ENCODE measurements around the gene DDX43.
"Not testable (repeated sequence)": the region's sequence is repeated elsewhere in the genome, so short reads cannot be mapped to it uniquely, and the experiment has no call there.

Gene DDX43

DNA sequence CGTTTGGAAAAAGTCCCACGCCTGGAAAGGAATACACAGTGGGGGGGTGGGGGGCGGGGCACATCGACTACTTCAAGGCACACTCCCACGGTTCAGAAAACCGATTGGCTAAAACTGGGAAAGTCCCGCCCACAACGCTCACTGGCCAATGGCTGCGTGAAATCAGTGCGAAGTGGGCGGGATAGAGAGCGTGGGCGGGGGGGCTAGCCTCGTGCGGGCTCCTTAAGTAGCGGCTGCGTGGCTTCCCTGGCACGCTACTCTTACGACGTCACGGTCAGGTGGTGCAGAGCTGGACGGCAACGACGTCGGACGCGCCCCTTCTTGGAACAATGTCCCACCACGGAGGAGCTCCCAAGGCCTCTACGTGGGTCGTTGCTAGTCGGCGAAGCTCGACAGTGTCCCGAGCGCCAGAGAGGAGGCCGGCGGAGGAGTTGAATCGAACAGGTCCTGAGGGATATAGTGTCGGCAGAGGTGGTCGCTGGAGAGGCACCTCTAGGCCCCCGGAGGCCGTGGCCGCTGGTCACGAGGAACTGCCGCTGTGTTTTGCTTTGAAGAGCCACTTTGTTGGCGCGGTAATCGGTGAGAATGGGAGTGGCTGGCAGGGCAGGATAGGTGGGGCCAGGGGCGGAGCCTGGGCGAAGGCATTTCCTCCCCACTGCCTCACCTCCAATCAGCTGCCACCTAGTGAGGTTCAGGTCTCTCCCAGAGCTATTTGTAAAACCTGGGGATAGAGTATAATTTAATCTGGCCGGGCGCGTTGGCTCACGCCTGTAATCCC is at the start of gene DDX43:
DDX43 (plus strand) TSS at position 252 of the 778 bp plus-strand sequence; CDS start at position 330, 78 bp downstream.
- no peak for DNase-seq (ENCODE audit: low read depth)

DNA sequence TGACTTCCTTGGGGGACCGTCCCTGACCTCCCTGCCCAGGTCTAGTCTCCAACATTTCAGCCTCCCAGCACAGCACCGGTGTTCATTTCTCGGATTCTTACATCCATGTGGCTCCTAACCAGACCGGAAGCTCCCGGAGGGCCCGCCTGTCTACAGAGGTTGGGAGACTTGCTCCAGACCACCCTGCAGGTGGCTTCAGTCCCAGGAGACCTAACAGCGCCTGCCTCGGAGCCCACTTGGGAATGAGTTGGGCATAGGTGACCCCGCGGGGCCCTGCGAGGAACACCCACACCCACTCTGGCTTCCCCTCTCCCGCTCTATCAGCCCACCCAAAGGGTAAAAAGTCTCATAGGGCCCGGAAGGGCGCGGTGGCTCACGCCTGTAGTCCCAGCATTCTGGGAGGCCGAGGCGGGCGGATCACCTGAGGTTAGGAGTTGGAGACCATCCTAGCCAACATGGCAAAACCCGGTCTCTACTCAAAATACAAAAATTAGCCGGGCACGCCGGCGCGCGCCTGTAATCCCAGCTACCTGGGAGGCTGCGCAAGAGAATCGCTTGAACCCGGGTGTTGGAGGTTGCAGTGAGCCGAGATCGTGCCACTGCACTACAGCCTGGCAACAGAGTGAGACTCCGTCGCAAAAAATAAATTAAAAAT is 46.0 kb upstream of the DDX43 start:
- DNase-seq (ENCODE audit: low read depth), result no peak

DNA sequence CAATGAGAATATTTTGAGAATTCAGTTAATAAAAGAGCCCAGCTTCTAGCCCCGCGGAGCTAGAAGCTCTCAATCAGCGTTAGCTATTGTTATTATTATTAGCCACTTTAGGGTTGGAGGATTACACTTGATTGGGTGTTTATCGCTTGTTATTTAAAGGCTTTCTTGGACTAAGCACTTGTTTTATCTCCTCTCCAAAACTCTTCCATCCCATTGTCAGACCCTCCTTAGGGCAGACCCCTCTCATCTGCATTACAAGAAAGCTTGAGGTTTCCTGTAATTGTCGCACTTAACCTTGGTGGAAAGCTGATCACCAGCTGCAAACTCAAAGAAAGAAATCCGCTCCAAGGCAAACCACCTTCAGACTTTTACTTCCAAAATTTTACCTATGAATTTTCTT is 45.3 kb upstream of the DDX43 start:
- DNase-seq (ENCODE audit: low read depth), result no peak

DNA sequence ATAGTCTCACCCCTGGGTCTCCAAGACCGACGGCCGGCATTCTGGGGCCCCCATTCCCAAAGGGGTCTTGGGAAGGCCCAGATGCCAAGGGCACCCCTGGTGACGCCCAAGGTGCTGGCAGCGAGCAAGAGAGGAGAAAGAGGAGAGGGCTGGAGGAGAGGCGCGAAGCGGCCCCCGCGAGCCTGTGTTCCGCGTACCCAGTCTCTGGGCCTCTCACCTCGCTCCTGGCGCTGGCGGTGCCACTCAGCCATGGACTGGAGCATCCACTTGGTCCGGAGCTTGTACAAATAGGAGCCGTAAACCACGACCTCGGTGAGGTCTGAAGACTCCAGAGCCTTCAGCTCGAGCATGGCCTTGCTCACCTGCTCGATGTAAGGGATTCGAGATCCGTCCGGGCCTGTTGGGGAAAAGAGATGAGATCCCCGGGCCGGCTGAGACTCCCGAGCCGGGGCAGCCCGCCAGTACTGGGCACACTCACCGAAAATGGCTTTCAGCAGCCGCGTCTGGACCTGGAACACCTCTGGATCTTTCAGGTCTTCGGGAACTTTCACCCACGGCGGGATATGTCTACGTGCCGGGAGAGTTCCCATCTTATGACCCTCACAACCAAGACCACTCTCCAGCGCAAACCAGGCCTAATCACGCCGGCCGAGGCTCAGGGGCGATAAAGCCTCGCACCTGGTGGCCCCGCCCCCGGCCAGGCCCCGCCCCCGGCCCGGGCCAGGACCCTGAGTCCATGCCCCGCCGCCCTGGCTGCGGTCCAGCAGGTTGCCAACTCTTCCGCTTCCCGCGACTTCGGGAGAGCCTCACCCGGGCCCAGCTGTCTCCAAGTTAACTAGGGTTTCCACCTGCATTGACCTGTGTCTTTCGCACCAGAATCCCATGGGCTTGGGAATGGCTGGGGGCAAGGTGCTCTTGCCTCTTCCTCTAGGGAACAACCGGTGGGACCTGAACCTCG is 40.7 kb upstream of the DDX43 start, which contains the start of gene DPPA5:
DPPA5 (minus strand) TSS at position 641 of the 958 bp plus-strand sequence; CDS start at position 590, 51 bp downstream.
- no peak for DNase-seq (ENCODE audit: low read depth)

DNA sequence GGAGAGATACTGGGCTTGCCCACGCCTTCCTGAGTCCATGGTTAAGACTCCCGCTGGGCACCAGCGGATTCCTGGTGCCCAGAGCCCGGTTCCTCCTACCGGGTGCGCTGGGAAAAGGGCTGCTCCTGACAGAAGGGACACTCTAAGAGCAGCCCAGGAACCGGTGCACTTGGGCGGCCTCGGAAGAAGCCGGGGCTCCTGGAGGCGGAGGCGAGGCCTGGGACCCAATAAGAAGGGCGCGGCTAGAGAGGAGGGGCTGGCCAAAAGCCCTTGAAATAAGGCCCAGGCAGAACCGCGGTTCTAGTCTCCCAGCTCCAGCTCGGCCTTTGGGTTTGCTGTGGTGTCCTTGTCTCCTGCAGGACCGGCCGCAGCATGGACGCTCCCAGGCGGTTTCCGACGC is 32.3 kb upstream of the DDX43 start, which contains the start of gene KHDC3L:
KHDC3L (plus strand) TSS at position 301 of the 400 bp plus-strand sequence; CDS start at position 373, 72 bp downstream.
- DNase-seq (ENCODE audit: low read depth), result no peak

DNA sequence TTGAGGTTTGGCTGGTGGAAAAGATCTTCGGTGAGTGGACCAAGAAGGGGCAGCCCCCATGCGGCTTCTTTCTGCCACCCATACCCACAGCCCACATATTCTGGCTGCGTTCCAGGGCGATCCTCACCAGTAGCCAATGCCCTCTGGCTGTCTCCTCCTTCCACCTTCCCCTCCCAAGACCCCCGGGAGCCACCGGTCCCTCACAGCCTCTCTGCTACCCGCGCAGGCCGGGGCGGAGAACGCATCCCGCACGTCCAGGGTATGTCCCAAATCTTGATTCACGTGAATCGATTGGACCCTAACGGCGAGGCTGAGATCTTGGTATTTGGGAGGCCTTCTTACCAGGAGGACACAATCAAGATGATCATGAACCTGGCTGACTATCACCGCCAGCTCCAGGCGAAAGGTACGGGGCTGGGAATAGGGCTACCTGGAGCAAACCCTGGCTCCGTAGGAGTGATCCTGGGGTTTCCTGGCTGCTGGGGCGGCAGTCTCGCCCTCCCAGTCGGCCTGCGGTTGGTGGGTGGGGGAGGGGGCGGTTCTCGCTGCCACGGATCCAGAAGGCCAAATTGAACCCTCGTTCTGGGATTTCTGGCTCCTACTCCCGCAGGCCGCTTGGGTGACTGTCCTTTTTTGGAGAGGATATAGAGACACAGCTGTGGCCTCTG is 31.6 kb upstream of the DDX43 start:
- no peak for DNase-seq (ENCODE audit: low read depth)

DNA sequence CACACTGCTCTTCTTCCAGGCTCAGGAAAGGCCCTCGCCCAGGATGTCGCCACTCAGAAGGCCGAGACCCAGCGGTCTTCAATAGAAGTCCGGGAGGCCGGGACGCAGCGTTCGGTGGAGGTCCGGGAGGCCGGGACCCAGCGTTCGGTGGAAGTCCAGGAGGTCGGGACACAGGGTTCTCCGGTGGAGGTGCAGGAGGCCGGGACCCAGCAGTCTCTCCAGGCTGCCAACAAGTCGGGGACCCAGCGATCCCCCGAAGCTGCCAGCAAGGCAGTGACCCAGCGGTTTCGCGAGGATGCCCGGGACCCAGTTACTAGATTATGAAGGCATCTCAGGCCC is 31.1 kb upstream of the DDX43 start:
- no peak for DNase-seq (ENCODE audit: low read depth)

DNA sequence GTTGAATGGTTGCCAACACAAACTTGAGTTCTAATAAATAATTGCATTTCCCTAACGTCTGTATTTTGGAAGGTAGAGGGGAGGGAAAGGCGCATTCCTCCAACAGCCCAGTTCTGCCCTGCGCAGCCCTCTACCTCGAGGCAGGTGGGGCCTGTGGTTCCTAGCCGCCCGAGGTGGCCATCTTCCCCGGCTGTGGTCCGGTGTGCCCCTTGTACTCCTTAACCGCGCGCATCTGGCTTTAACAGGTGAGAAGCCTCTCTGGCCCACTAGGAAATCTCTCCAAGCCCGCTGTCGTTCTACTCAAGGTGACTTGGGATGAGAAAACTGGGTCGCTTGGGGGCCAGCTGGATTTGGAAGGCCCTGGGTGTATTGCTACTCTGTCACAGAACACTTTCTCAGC is 30.5 kb upstream of the DDX43 start:
- DNase-seq (ENCODE audit: low read depth), result no peak

DNA sequence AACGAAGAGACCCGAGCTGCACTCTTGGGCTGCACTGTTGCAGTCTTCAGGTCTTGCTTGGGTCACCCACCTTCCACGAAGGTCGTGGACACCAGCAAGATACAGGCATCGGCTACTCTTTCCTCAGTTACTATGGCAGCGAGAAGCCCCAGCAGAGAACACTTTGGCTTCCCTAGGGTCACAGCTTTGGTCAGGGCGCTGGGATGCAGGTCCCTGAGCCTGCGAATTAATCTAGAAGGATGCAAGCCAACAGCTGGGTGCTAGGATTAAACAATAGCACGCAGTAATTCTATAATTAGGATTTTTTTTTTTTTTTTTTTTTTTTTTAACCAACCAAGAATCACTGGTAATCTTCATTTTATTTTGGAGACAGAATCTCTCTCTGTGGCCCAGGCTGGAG is 30.1 kb upstream of the DDX43 start:
- DNase-seq (ENCODE audit: low read depth), result no peak

DNA sequence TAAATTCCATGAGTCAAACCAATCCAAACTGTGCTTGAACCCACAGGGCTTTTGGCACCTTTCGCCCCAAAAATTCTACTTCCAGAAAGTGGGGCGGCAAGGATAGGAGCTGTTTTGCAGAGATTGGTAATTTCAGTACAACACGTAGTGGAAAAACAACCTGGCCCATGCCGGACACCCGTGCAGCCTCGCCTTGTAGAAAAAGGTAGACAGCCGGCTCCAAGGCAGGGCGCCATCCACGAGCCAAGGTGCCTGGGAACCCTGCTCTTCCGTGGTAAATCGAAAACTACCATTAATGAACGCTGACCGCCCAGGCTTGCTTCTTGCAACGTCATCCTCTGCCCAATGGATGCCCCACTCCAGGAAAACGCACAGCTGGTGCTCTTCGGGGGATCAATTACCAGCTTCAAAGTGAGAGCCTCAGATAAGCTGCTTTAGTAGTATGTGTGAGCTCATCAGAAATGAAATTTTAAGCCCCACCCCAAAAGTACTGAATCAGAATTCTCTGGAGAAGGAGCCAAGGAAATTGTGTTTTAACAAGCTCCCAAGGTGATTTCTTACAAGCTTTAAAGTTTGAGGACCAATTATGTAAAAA is 26.8 kb upstream of the DDX43 start:
- no peak for DNase-seq (ENCODE audit: low read depth)

DNA sequence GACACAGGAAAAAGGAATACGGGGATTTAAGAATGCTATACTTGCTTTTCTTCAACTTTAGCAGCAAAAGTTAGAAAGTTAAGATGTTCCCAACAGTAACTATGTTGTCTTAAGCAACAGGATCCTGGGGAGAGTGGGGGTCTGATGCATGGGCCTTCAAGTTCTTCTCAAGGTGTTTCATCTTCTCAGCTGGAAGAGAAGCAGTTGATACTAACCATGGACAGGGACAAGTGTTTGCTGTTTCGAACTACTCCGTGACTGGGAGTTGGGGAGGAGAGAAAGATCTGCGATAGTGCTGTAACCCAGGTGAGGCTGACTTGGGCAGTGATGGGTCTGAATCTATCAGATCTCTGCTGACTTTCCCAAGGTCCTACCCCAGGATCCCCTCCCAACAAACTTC is 26.0 kb upstream of the DDX43 start:
- no peak for DNase-seq (ENCODE audit: low read depth)

DNA sequence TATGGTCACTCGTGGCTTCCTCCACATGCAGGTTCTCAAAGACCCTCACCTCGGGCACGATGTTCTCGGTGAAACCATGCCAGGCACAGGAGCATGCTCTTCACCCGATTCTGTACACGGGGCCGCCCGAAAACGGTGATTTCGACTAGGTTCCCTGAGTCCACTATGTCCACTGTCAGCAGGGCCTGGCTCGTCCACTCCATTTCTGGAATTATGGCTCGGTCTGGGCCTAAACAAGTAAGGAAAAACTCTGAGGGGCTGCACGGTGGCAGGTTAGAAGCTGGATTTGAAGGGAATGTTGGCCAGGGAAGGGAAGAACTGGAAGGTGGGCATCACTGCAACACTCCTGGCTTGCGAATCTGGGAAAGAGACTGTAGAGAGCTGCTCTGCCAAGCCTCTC is 25.5 kb upstream of the DDX43 start:
- no peak for DNase-seq (ENCODE audit: low read depth)

DNA sequence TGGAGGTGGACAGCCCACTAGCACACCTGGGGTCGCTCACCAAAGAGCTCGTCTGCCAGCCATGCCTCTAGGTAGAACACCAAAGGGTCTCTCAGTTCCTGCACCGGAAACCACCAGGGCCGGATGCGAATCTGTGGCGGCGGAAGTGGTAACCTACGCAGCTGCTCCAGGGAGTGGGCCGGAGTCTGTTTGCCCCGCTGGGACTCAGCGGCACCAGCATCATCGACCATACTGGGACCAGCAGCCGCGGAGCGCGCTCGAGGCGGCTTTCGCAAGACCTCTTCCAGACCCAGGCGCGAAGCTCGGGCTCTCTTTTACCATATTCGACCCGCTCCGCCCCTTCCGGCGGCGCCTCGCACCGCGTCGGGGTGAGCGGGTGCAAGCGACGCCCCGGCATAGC is 25.1 kb upstream of the DDX43 start, which contains the start of gene OOEP:
OOEP (minus strand) TSS at position 335 of the 400 bp plus-strand sequence; CDS start at position 230, 105 bp downstream.
- DNase-seq (ENCODE audit: low read depth), result no peak

DNA sequence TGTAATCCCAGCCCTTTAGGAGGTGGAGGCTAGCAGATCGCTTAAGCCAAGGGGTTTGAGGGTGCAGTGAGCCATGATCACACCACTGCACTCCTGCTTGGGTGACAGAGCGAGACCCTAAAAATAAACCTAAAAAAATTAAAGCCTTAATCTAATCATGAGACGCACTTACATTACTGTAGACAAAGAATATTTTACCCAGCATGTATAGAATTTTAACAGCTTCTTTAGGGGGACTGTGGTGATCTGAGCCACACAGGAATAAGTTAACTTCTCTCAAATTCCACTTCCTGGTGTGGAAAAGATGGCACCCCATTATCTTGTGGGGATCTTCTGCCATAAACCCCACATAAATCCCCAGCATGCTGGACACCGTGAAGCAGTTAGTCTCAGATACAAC is 22.6 kb upstream of the DDX43 start:
- no peak for DNase-seq (ENCODE audit: low read depth)

DNA sequence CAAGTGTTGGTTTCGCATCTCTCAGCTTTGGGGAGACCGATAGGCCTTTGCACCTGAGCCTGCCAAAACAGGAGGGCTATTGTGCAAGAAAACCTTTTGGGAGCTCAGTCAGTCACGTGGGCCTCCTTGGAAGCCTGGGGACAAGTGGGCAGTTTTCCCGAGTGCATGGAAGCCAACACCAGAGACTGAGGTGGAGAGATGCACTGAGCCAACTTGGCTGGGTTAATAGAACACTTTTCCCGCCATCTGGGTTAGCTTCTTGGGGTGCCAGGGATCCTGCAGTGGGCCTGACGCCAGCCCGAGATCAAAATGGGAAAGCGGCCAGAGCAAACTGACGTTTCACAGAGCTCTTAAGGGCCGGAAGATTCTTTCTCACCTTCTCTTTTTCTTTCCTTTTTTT is 22.1 kb upstream of the DDX43 start:
- DNase-seq (ENCODE audit: low read depth), result no peak

DNA sequence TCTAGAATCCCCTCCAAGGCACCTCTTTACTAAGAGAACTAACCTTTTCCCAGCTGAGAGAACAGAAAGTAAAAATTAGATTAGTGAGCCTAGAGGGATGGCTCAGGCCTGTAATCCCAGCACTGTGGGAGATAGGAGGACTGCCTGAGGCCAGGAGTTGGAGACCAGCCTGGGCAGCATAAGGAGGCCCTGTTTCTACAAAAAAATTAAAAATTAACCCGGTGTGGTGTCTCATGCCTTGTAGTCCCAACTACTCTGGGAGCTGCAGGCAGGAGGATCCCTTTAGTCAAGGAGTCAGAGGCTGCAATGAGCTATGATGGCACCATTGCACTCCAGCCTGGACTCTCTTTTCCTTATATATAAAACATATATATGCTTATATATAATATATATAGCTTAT is 19.4 kb upstream of the DDX43 start:
- DNase-seq (ENCODE audit: low read depth), result no peak

DNA sequence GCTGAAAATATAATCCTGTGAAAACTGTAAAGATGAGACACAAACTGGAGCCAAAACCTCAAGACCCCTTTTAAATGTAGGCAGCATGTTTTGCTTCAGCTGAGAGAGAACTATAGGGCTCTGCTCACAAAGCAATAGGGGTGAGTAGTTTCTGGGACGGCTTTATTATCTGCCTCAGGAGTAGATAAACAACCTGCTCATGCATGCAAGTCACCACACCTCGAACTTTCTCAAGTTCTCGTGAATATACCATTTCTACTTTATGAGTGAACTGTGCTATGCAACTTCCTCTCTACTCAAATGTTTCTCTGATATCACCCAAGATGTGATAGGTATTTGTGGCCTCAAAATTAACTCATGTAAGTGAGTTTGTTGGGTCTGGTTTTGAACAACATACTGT is 17.4 kb upstream of the DDX43 start:
- no peak for DNase-seq (ENCODE audit: low read depth)

DNA sequence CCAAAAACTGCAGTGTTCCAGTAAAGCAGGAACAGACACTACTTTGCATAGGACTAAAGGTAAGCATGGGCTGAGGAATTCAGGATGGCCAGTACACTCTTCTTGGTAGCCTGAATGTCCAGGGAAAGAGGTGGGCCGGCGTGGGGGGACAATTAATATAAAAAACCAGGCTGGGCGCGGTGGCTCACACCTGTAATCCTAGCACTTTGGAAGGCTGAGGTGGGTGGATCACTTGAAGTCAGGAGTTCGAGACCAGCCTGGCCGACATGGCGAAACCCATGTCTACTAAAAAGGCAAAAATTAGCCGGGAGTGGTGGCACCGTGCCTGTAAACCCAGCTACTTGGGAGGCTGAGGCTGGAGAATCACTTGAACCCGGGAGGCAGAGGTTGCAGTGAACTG is 13.1 kb upstream of the DDX43 start:
- not testable (repeated sequence) for DNase-seq (ENCODE audit: low read depth)

DNA sequence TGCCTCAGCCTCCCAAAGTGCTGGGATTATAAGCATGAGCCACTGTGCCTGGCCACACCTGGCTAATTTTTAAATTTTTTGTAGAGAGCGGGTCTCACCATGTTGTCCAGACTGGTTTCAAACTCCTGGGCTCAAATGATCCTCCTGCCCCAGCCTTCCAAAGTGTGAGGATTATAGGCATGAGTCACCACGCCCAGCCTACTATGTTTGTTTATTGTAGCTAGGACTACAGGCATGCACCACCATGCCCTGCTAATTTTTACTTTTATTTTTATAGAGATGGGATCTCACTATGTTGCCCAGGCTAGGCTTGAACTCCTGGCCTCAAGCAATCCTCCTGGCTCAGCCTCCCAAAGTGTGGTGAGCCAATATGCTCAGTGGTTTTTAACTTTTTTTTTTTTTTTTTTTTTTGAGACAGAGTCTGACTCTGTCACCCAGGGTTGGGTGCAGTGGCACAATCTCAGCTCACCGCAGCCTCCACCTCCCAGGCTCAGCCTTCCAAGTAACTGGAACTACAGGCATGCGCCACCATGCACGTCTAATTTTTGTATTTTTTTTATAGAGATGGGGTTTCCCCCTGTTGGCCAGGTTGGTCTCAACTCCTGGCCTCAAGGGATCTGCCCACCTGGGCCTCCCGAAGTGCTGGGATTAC is 12.0 kb upstream of the DDX43 start:
- DNase-seq (ENCODE audit: low read depth), result no peak

DNA sequence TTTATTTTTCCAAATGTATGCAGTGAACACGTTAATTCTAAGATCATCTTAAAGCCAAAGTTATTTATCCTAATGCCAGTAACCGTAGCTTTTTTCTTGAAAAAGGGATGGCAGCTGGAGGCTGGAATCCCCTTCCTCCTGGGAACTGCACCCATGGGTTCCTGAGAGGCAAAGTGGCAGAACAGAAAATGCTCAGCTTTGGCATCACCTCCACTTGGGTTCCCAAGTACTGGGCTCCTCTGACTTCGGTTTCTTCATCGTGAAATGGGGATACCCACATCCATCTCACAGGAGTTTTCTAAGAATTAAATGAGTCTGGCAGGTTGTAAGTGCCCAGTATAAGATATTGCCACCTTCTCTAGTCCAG is 6.2 kb upstream of the DDX43 start:
- no peak for DNase-seq (ENCODE audit: low read depth)
